Measurements from ENCODE around the gene MAP4K3.

MAP4K3 gene

GRCh38 chr2:39379643-39380524 is 57.2 kb downstream of the MAP4K3 start:
- TF ChIP-seq CTCF (IDR thresholded peaks at IDR 0.05), result peak; percentile 43 to 72
- no peak for DNase-seq
- Histone ChIP-seq H3K4me3 (no peak overlapping the region), H3K4me1 (peaks cover 0 to 52% (median 25%) of the 10 kb centered on the region in 4 donors), H3K27ac (peak overlapping the region; percentile 38 to 40), H3K36me3 (peaks cover 0 to 16% (median 0%) of the 10 kb centered on the region in 3 donors), H3K27me3 (no peaks in the 10 kb centered on the region), H3K9me3 (no peaks in the 10 kb centered on the region)
- intact Hi-C loops (cut with DNase I; ENCODE audit: low total_unique reads), result loop anchor here (5.0 kb wide), 1 partner anchor 57 kb away; the partner anchor contains the start of gene MAP4K3

- Histone ChIP-seq H3K4me3 (no peak overlapping the region), H3K36me3 (peaks cover 0 to 24% (median 0%) of the 10 kb centered on the region in 3 donors), H3K27ac (peak overlapping the region; percentile 38 to 40), H3K9me3 (no peaks in the 10 kb centered on the region), H3K27me3 (no peaks in the 10 kb centered on the region), H3K4me1 (peaks cover 0 to 52% (median 25%) of the 10 kb centered on the region in 4 donors)
- intact Hi-C loops (cut with DNase I; ENCODE audit: low total_unique reads), result no loop called here
- no peak for TF ChIP-seq CTCF (IDR thresholded peaks at IDR 0.05)
- DNase-seq, result no peak
Observed at GRCh38 chr2:39378968-39379367, 58.1 kb downstream of the MAP4K3 start.

- H3K27ac ChIP-seq, result no peak overlapping the region
- no peaks in the 10 kb centered on the region for H3K9me3 ChIP-seq
- peaks cover 0 to 42% (median 25%) of the 10 kb centered on the region in 4 donors for H3K4me1 ChIP-seq
- H3K36me3 ChIP-seq, result peaks cover 0 to 25% (median 0%) of the 10 kb centered on the region in 3 donors
- H3K27me3 ChIP-seq, result no peaks in the 10 kb centered on the region
- intact Hi-C loops (cut with DNase I; ENCODE audit: low total_unique reads), result no loop called here
- H3K4me3 ChIP-seq, result no peak overlapping the region
- no peak for DNase-seq
- no peak for TF ChIP-seq CTCF (IDR thresholded peaks at IDR 0.05)
Observed at GRCh38 chr2:39377226-39377939, 59.7 kb downstream of the MAP4K3 start.

- H3K9me3 ChIP-seq, result no peaks in the 10 kb centered on the region
- H3K4me1 ChIP-seq, result peaks cover 0 to 27% (median 15%) of the 10 kb centered on the region in 4 donors
- no peak overlapping the region for H3K27ac ChIP-seq
- no peak for DNase-seq
- no peaks in the 10 kb centered on the region for H3K27me3 ChIP-seq
- no peak for TF ChIP-seq CTCF (IDR thresholded peaks at IDR 0.05)
- intact Hi-C loops (cut with DNase I; ENCODE audit: low total_unique reads), result no loop called here
- peaks cover 0 to 25% (median 3%) of the 10 kb centered on the region in 3 donors for H3K36me3 ChIP-seq
- no peak overlapping the region for H3K4me3 ChIP-seq
Observed at GRCh38 chr2:39375917-39376316, 61.2 kb downstream of the MAP4K3 start.

- Histone ChIP-seq H3K4me1 (peaks cover 0 to under 1% (median 0%) of the 10 kb centered on the region in 4 donors), H3K27me3 (no peaks in the 10 kb centered on the region), H3K9me3 (no peaks in the 10 kb centered on the region), H3K4me3 (no peak overlapping the region), H3K36me3 (peaks cover 0 to 25% (median 3%) of the 10 kb centered on the region in 3 donors), H3K27ac (no peak overlapping the region)
- intact Hi-C loops (cut with DNase I; ENCODE audit: low total_unique reads), result no loop called here
- no peak for TF ChIP-seq CTCF (IDR thresholded peaks at IDR 0.05)
- DNase-seq, result no peak
Observed at GRCh38 chr2:39373181-39373802, 63.8 kb downstream of the MAP4K3 start.
